Calu3 (cell line): ENCODE results near the gene ADCY5. TPM values are rescaled to one million over a fixed set of nuclear protein-coding genes. Genes with fewer than 3 reads are reported as not detected.

Experiments used
- BruUV-seq: library from RNA; stranded (reverse); fragments of 400-500 nt; replicated peaks from 2 replicates; lab custom pipeline; 2021; lab: Mats Ljungman, UMichigan
- CTCF ChIA-PET: fragments of 300-600 bp; sonication (Branson Sonifier 250); formaldehyde crosslinking; loops from one replicate; lab custom pipeline; 2022; ENCODE audit warnings: antibody characterized with exemption; lab: Charles Lee
- DNase-seq: peaks from one replicate; pipeline ENCODE4 v3.0.0; 2022
- H3K27ac Mint-ChIP-seq: one replicate; pipeline ENCODE4 v1.8.0; 2022; ENCODE audit warnings: mixed read lengths; ENCODE audit not compliant: unreplicated experiment
- H3K27me3 Mint-ChIP-seq: one replicate; pipeline ENCODE4 v1.8.0; 2022; ENCODE audit warnings: mixed read lengths; ENCODE audit not compliant: unreplicated experiment
- H3K36me3 Mint-ChIP-seq: one replicate; pipeline ENCODE4 v1.8.0; 2022; ENCODE audit warnings: mild to moderate bottlenecking, moderate library complexity, mixed read lengths; ENCODE audit not compliant: insufficient read depth, unreplicated experiment
- H3K4me1 Mint-ChIP-seq: one replicate; pipeline ENCODE4 v1.8.0; 2022; ENCODE audit warnings: mild to moderate bottlenecking, low read depth, mixed read lengths; ENCODE audit not compliant: unreplicated experiment
- H3K4me3 Mint-ChIP-seq: one replicate; pipeline ENCODE4 v1.8.0; 2022; ENCODE audit warnings: mild to moderate bottlenecking, low read depth, moderate library complexity, mixed read lengths; ENCODE audit not compliant: unreplicated experiment
- H3K9me3 Mint-ChIP-seq: one replicate; pipeline ENCODE4 v1.8.0; 2022; ENCODE audit warnings: low read depth, mixed read lengths; ENCODE audit not compliant: unreplicated experiment
- intact Hi-C: fragments of 100-400 bp; cut with micrococcal nuclease; formaldehyde crosslinking; loops from one replicate; pipeline ENCODE4 v1.10.0; 2022; ENCODE audit not compliant: unreplicated experiment
- total RNA-seq: library from RNA; stranded (reverse); gene quantifications from 2 replicates; pipeline ENCODE4 v1.2.3, GENCODE V29; 2022
- TF ChIP-seq, protein P1 (sequence below): fragments of 200-600 bp; IDR thresholded peaks from one replicate; pipeline ENCODE4 v1.8.0; 2022; ENCODE audit warnings: antibody characterized with exemption; ENCODE audit not compliant: unreplicated experiment

The ADCY5 gene
- total RNA-seq, 1 experiment from 2014 or later, result 2.5 TPM

DNA sequence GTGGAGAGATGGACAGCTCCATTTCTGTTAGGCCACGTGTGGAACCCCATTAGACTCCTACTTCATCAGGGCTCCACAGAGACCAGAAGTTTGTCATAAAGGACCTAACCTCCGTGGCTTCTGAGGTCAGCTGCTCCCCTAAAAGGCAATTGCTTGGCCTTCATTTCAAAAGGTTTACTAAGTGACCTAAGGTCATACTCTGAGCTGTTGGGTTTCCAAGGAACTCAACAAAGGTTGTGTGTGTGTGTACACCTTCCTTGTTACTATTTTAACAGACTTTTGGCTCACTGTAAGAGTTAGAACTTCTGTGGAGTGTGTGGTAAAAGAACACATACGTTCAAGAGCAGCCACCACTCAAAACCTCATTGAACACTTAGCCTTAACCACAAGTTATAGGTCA is 173.2 kb downstream of the ADCY5 start:
- Mint-ChIP-seq H3K4me3 (no peak overlapping the region), H3K36me3 (no peaks in the 10 kb centered on the region), H3K27me3 (no peaks in the 10 kb centered on the region), H3K27ac (no peak overlapping the region), H3K4me1 (peaks cover 21% of the 10 kb centered on the region), H3K9me3 (no peaks in the 10 kb centered on the region)
- no TSS peak for BruUV-seq
- intact Hi-C loops, result no loop called here
- no peak for DNase-seq
- CTCF ChIA-PET, result no interaction called here
- TF ChIP-seq, protein P1, sequence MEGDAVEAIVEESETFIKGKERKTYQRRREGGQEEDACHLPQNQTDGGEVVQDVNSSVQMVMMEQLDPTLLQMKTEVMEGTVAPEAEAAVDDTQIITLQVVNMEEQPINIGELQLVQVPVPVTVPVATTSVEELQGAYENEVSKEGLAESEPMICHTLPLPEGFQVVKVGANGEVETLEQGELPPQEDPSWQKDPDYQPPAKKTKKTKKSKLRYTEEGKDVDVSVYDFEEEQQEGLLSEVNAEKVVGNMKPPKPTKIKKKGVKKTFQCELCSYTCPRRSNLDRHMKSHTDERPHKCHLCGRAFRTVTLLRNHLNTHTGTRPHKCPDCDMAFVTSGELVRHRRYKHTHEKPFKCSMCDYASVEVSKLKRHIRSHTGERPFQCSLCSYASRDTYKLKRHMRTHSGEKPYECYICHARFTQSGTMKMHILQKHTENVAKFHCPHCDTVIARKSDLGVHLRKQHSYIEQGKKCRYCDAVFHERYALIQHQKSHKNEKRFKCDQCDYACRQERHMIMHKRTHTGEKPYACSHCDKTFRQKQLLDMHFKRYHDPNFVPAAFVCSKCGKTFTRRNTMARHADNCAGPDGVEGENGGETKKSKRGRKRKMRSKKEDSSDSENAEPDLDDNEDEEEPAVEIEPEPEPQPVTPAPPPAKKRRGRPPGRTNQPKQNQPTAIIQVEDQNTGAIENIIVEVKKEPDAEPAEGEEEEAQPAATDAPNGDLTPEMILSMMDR, result no peak

DNA sequence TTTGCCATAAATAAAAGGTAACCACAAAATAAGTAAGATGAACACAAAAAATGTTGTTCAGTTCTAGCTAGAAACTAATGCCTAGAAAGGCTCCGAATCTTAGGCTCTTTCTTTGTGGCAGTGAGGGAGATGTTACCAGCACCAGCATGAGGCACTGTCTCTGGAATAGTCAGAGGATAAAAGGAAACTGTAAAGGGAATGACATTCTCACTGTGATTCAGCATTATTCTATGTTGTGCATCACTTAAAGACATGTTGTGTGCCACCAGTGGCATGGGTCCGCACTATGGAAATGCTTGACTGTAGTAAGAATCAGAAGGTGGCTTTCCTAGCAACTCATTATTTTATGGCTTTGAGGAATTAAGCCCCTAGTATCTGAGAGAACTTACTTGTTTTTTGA is 176.3 kb downstream of the ADCY5 start:
- H3K36me3 Mint-ChIP-seq, result no peaks in the 10 kb centered on the region
- TF ChIP-seq, protein P1, result no peak
- H3K27ac Mint-ChIP-seq, result no peak overlapping the region
- H3K4me3 Mint-ChIP-seq, result no peak overlapping the region
- H3K9me3 Mint-ChIP-seq, result no peaks in the 10 kb centered on the region
- DNase-seq, result no peak
- peaks cover 21% of the 10 kb centered on the region for H3K4me1 Mint-ChIP-seq
- CTCF ChIA-PET, result no interaction called here
- no peaks in the 10 kb centered on the region for H3K27me3 Mint-ChIP-seq
- no TSS peak for BruUV-seq
- intact Hi-C loops, result no loop called here

DNA sequence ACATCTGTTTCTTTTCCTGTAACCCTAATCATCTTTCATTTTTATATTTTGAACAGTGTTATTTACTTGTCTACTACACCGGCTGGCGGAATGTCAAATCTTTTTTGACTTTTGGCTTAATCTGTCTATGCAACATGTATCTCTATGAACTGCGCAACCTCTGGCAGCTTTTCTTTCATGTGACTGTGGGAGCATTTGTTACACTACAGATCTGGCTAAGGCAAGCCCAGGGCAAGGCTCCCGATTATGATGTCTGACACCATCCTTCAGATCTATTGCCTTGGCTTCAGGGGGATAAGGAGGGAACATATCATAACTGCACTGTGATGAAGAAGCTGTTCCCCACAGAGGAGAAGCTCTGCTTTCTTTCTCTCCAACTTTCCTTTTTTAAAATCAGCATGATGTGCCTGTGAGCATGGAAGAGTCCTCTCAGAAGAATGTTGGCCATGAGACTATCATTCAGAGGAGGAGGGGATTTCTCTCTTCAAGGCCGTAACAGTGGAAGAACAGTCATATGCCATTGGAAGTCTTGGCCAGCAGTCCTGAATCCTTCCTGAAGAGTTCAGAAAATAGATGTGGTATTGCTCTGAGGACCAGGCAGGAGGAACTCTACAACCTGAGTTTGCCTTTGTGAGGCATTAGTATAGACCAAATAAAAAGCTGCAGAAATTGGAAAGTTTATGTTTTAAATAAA is 177.3 kb downstream of the ADCY5 start:
- Mint-ChIP-seq H3K36me3 (no peaks in the 10 kb centered on the region), H3K4me3 (no peak overlapping the region), H3K9me3 (no peaks in the 10 kb centered on the region), H3K27me3 (no peaks in the 10 kb centered on the region), H3K4me1 (peaks cover 21% of the 10 kb centered on the region), H3K27ac (peak overlapping the region; percentile 28)
- CTCF ChIA-PET, result no interaction called here
- intact Hi-C loops, result no loop called here
- TF ChIP-seq, protein P1, result no peak
- DNase-seq, result no peak
- BruUV-seq, result no TSS peak

DNA sequence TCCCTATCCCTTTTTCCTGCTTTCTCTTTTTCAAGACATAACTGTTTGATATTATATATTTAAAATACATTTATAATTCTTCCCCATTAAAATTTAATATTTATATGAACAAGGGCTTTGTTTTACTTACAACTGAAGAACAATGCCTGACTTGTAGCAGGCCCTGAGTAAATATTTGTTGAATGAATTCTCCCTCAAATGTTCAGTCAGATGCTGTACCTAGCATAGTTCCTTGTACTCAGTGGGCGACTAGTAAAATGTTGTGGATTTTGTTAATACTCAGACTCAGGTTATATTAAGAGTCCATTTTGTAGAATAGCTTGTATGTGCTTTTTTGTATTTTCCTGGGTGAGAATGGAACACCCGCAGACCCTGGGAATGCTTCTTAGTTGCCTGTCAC is 178.1 kb downstream of the ADCY5 start:
- Mint-ChIP-seq H3K9me3 (no peaks in the 10 kb centered on the region), H3K27ac (peak overlapping the region; percentile 28), H3K36me3 (no peaks in the 10 kb centered on the region), H3K27me3 (no peaks in the 10 kb centered on the region), H3K4me3 (no peak overlapping the region), H3K4me1 (peaks cover 21% of the 10 kb centered on the region)
- DNase-seq, result no peak
- no TSS peak for BruUV-seq
- intact Hi-C loops, result no loop called here
- TF ChIP-seq, protein P1, result no peak
- CTCF ChIA-PET, result no interaction called here
